Keratinocyte (primary cell): ENCODE measurements around the gene LRBA. TPM values are rescaled to one million over a fixed set of nuclear protein-coding genes. Genes with fewer than 3 reads are reported as not detected.

Source experiments
- DNase-seq: peaks from one replicate; pipeline ENCODE4 v3.0.0-alpha.2; 2011; ENCODE audit warnings: low read depth, missing footprints, low spot score
- FAIRE-seq: peaks from 2 replicates; lab custom pipeline; 2011; peaks lifted over from hg19 to GRCh38; lab: Jason Lieb, UNC
- H2AFZ ChIP-seq: 2 replicates; pipeline ENCODE4 v1.6.0; 2012; ENCODE audit warnings: low read length, control low read depth, inconsistent platforms; ENCODE audit not compliant: control insufficient read depth
- H3K27ac ChIP-seq: 2 replicates; pipeline ENCODE4 v1.5.1; 2011; ENCODE audit warnings: low read length; ENCODE audit not compliant: control insufficient read depth, insufficient read depth
- H3K27me3 ChIP-seq: 3 replicates; pipeline ENCODE4 v1.6.0; 2011; ENCODE audit warnings: low read length; ENCODE audit not compliant: control insufficient read depth, insufficient read depth; ENCODE audit errors: extremely low read depth
- H3K36me3 ChIP-seq, 2 experiments: 2 replicates in 1 of 2; 3 replicates in 1 of 2; pipeline ENCODE4 v1.5.1; 2011; ENCODE audit warnings: low read length in 2 of 2, mild to moderate bottlenecking in 1 of 2; ENCODE audit not compliant: control insufficient read depth in 2 of 2, insufficient read depth in 2 of 2; ENCODE audit errors: extremely low read depth in 1 of 2
- H3K4me1 ChIP-seq: 3 replicates; pipeline ENCODE4 v1.5.1; 2011; ENCODE audit warnings: low read length; ENCODE audit not compliant: control insufficient read depth, insufficient read depth; ENCODE audit errors: extremely low read depth
- H3K4me2 ChIP-seq: 3 replicates; pipeline ENCODE4 v1.6.0; 2011; ENCODE audit warnings: low read depth, low read length; ENCODE audit not compliant: control insufficient read depth, insufficient read depth; ENCODE audit errors: extremely low read depth
- H3K4me3 ChIP-seq, 3 experiments: fragments of 200-600 bp in 1 of 3; sonication (generic) in 1 of 3; 2 replicates in 2 of 3; 3 replicates in 1 of 3; pipeline ENCODE4 v1.5.1; 2011 to 2016; ENCODE audit warnings: low read length in 3 of 3, mild to moderate bottlenecking in 3 of 3, control low read depth in 2 of 3, inconsistent platforms in 1 of 3, low read depth in 1 of 3, mixed read lengths in 1 of 3, mixed run types in 1 of 3, moderate library complexity in 1 of 3; ENCODE audit not compliant: control insufficient read depth in 2 of 3, insufficient read depth in 2 of 3; ENCODE audit errors: extremely low read depth in 1 of 3
- H3K79me2 ChIP-seq: 2 replicates; pipeline ENCODE4 v1.6.0; 2012; ENCODE audit warnings: low read length; ENCODE audit not compliant: control insufficient read depth, insufficient read depth
- H3K9ac ChIP-seq: 3 replicates; pipeline ENCODE4 v1.6.0; 2011; ENCODE audit warnings: low read length; ENCODE audit not compliant: control insufficient read depth, insufficient read depth; ENCODE audit errors: extremely low read depth
- H3K9me1 ChIP-seq: 3 replicates; pipeline ENCODE4 v1.6.0; 2011; ENCODE audit warnings: low read length; ENCODE audit not compliant: control insufficient read depth, insufficient read depth; ENCODE audit errors: extremely low read depth
- H3K9me3 ChIP-seq: 2 replicates; pipeline ENCODE4 v1.5.1; 2012; ENCODE audit warnings: low read depth, low read length; ENCODE audit not compliant: control insufficient read depth
- H4K20me1 ChIP-seq: 3 replicates; pipeline ENCODE4 v1.6.0; 2011; ENCODE audit warnings: low read length; ENCODE audit not compliant: control insufficient read depth, insufficient read depth; ENCODE audit errors: extremely low read depth
- EZH2 ChIP-seq: IDR thresholded peaks from one replicate; pipeline ENCODE4 v1.6.1; 2012; ENCODE audit warnings: inconsistent platforms, mild to moderate bottlenecking, low read length, moderate library complexity
- dilution Hi-C: fragments of 300-500 bp; cut with MboI; formaldehyde crosslinking; loops from one replicate; pipeline ENCODE4 v1.7.0; 2020; ENCODE audit warnings: low sequenced_read_pairs; ENCODE audit not compliant: extremely low pct_ligation_motif_present
- polyA plus RNA-seq, 5 experiments: library from polyadenylated mRNA; depleted of rRNA in 3 of 5; stranded (reverse) in 3 of 5; stranded (forward) in 1 of 5; unstranded in 1 of 5; fragments of >200 nt; gene quantifications; 1 replicate in 1 of 5; 2 replicates in 3 of 5; 3 replicates in 1 of 5; pipeline versions ENCODE4 v1.2.1 to v1.2.3, GENCODE V29; 2011 to 2012; ENCODE audit warnings: missing spikeins in 2 of 5, low read depth in 1 of 5, low replicate concordance in 1 of 5
- TF ChIP-seq, protein P1 (sequence below), 3 experiments: IDR thresholded peaks in 1 of 3; conservative IDR thresholded peaks in 1 of 3; optimal IDR thresholded peaks in 1 of 3; 2 replicates in 2 of 3; 3 replicates in 1 of 3; pipeline versions ENCODE3 to v1.5.1; 2011; ENCODE audit warnings: low read length in 3 of 3, mild to moderate bottlenecking in 3 of 3, moderate library complexity in 2 of 3, control low read depth in 1 of 3, inconsistent platforms in 1 of 3; ENCODE audit not compliant: insufficient read depth in 2 of 3; ENCODE audit errors: extremely low read depth in 1 of 3

LRBA gene
- polyA plus RNA-seq, 1 donor (not counting 4 experiments of a cell fraction or from before 2014, with no cell fraction given), result 35.6 TPM

DNA sequence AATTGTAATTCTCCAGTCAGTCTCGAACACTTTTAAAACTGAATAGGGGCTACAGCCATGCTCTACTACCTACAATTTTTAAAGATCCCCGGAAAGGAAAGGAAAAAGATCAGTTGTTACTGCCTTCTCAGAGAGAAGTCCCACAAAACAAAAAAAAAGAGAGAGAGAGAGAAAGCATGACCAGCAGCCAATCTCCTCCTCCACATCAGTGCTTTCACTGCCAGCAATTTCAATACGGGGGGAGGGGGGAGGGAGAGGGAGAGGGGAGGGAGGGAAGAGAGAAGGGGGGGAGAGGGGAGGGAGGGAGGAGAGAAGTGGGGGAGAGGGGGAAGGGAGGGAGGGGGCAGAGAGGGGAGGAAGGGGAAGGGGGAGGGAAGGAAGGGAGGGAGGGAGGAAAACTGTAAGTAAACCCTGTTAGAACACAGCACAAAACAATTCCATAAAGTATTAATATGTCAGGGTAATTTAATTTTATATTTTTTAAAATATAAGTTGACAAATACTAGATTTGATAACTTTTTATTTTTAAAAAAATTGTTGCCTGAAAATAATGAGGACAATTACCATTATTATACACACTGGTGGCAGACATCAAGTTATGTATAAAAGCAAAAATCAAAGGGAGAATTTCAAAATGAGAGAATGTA, 108.0 kb downstream of the LRBA start:
- Histone ChIP-seq H3K36me3 (peaks cover 0 to under 1% of the 10 kb centered on the region in 2 experiments), H3K9me1 (no peaks in the 10 kb centered on the region), H3K9ac (no peak overlapping the region), H3K4me2 (no peak overlapping the region), H3K27ac (no peak overlapping the region), H3K27me3 (no peaks in the 10 kb centered on the region), H3K4me3 (no peak overlapping the region), H3K9me3 (no peaks in the 10 kb centered on the region), H3K4me1 (no peaks in the 10 kb centered on the region), H4K20me1 (no peaks in the 10 kb centered on the region), H2AFZ (no peak overlapping the region), H3K79me2 (no peaks in the 10 kb centered on the region)
- FAIRE-seq (no peak), DNase-seq (no peak)
- dilution Hi-C loops, result no loop called here
- TF ChIP-seq EZH2, result no peak
- TF ChIP-seq, protein P1, sequence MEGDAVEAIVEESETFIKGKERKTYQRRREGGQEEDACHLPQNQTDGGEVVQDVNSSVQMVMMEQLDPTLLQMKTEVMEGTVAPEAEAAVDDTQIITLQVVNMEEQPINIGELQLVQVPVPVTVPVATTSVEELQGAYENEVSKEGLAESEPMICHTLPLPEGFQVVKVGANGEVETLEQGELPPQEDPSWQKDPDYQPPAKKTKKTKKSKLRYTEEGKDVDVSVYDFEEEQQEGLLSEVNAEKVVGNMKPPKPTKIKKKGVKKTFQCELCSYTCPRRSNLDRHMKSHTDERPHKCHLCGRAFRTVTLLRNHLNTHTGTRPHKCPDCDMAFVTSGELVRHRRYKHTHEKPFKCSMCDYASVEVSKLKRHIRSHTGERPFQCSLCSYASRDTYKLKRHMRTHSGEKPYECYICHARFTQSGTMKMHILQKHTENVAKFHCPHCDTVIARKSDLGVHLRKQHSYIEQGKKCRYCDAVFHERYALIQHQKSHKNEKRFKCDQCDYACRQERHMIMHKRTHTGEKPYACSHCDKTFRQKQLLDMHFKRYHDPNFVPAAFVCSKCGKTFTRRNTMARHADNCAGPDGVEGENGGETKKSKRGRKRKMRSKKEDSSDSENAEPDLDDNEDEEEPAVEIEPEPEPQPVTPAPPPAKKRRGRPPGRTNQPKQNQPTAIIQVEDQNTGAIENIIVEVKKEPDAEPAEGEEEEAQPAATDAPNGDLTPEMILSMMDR (optimal IDR thresholded peaks at IDR 0.05 in 1 of 3, IDR thresholded peaks at IDR 0.05 in 1 of 3, conservative IDR thresholded peaks at IDR 0.05 in 1 of 3; ENCODE audit: extremely low read depth in 1 of 3, insufficient read depth in 2 of 3, low read length in 3 of 3), result no peak

DNA sequence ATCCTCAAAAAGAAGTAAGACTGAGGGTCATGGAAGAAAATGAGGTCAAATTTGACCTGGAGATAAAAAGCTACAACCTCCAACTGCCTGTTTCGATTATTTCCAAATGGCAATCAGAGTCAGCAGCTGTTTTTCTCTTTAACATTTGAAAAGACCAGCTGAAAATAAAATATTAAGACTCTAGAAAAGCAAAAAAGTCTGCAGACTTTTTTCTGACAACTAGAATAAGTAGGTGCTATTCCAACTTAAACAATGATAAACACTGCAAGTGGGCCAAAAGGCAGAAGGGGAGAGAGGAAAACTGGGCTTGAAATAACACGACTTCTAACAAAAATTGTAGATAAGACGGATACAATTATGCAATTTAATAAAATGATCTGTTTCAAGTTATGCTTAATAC, 110.4 kb downstream of the LRBA start:
- Histone ChIP-seq H3K9me1 (no peaks in the 10 kb centered on the region), H3K4me1 (no peaks in the 10 kb centered on the region), H3K27me3 (no peaks in the 10 kb centered on the region), H3K79me2 (no peaks in the 10 kb centered on the region), H2AFZ (no peak overlapping the region), H4K20me1 (no peaks in the 10 kb centered on the region), H3K4me2 (no peak overlapping the region), H3K36me3 (no peaks in the 10 kb centered on the region), H3K27ac (no peak overlapping the region), H3K9me3 (no peaks in the 10 kb centered on the region), H3K9ac (no peak overlapping the region), H3K4me3 (no peak overlapping the region)
- TF ChIP-seq EZH2, result no peak
- TF ChIP-seq, protein P1 (optimal IDR thresholded peaks at IDR 0.05 in 1 of 3, IDR thresholded peaks at IDR 0.05 in 1 of 3, conservative IDR thresholded peaks at IDR 0.05 in 1 of 3; ENCODE audit: extremely low read depth in 1 of 3, insufficient read depth in 2 of 3, low read length in 3 of 3), result no peak
- dilution Hi-C loops, result no loop called here
- DNase-seq (no peak), FAIRE-seq (no peak)
